Endothelial cell (in vitro differentiated cells): ENCODE measurements around the gene CLDN16. TPM values are rescaled to one million over a fixed set of nuclear protein-coding genes. Genes with fewer than 3 reads are reported as not detected.

Experiments
- DNase-seq: peaks from one replicate; pipeline ENCODE4 v3.0.0; 2021; ENCODE audit warnings: low spot score
- H3K27ac Mint-ChIP-seq: one replicate; pipeline ENCODE4 v1.8.0; 2021; ENCODE audit warnings: mixed read lengths, inconsistent platforms; ENCODE audit not compliant: unreplicated experiment
- H3K27me3 Mint-ChIP-seq: one replicate; pipeline ENCODE4 v1.8.0; 2021; ENCODE audit warnings: mild to moderate bottlenecking, moderate library complexity, mixed read lengths, inconsistent platforms; ENCODE audit not compliant: unreplicated experiment
- H3K36me3 Mint-ChIP-seq: one replicate; pipeline ENCODE4 v1.8.0; 2021; ENCODE audit warnings: mild to moderate bottlenecking, low read depth, mixed read lengths, inconsistent platforms; ENCODE audit not compliant: unreplicated experiment
- H3K4me1 Mint-ChIP-seq: one replicate; pipeline ENCODE4 v1.8.0; 2021; ENCODE audit warnings: mild to moderate bottlenecking, mixed read lengths, inconsistent platforms; ENCODE audit not compliant: unreplicated experiment
- H3K4me3 Mint-ChIP-seq: one replicate; pipeline ENCODE4 v1.8.0; 2021; ENCODE audit warnings: mild to moderate bottlenecking, mixed read lengths, inconsistent platforms; ENCODE audit not compliant: unreplicated experiment
- H3K9me3 Mint-ChIP-seq: one replicate; pipeline ENCODE4 v1.8.0; 2021; ENCODE audit warnings: mixed read lengths, inconsistent platforms; ENCODE audit not compliant: unreplicated experiment
- CTCF ChIP-seq: fragments of 200-600 bp; sonication (generic); IDR thresholded peaks from one replicate; pipeline ENCODE4 v1.5.0; 2021; ENCODE audit warnings: antibody characterized with exemption; ENCODE audit not compliant: unreplicated experiment
- total RNA-seq: library from RNA; stranded (reverse); fragmentation: NEBNext Ultra II Directional; extraction: Animal tissue kit (Norgen Biotek cat#: 25700); gene quantifications from one replicate; pipeline ENCODE4 v1.2.1, GENCODE V29; 2021; ENCODE audit not compliant: unreplicated experiment

Gene CLDN16
- total RNA-seq, 1 donor from 2014 or later: not detected

- no peak for TF ChIP-seq CTCF
These were observed 9.9 kb downstream of the CLDN16 start for GRCh38 chr3:190397889-190398288.

GRCh38 chr3:190399677-190400076 is 11.7 kb downstream of the CLDN16 start:
- DNase-seq: no peak
- no peaks in the 10 kb centered on the region for H3K36me3 Mint-ChIP-seq
- H3K27ac Mint-ChIP-seq: no peak overlapping the region
- H3K4me3 Mint-ChIP-seq: no peak overlapping the region
- H3K9me3 Mint-ChIP-seq: no peaks in the 10 kb centered on the region
- TF ChIP-seq CTCF: no peak
- peaks cover 2% of the 10 kb centered on the region for H3K27me3 Mint-ChIP-seq
- peaks cover 10% of the 10 kb centered on the region for H3K4me1 Mint-ChIP-seq

More at GRCh38 chr3:190397889-190398288, 9.9 kb downstream of the CLDN16 start:
- peaks cover 2% of the 10 kb centered on the region for H3K27me3 Mint-ChIP-seq
- DNase-seq: no peak
- no peaks in the 10 kb centered on the region for H3K9me3 Mint-ChIP-seq
- H3K36me3 Mint-ChIP-seq: no peaks in the 10 kb centered on the region
- no peak overlapping the region for H3K27ac Mint-ChIP-seq
- H3K4me1 Mint-ChIP-seq: peaks cover 10% of the 10 kb centered on the region
- no peak overlapping the region for H3K4me3 Mint-ChIP-seq

- Mint-ChIP-seq H3K36me3 (no peaks in the 10 kb centered on the region), H3K27ac (no peak overlapping the region), H3K27me3 (no peaks in the 10 kb centered on the region), H3K9me3 (no peaks in the 10 kb centered on the region), H3K4me3 (no peak overlapping the region), H3K4me1 (peaks cover 10% of the 10 kb centered on the region)
- no peak for DNase-seq
- no peak for TF ChIP-seq CTCF
These were observed 14.0 kb downstream of the CLDN16 start for GRCh38 chr3:190401963-190402362.

- Mint-ChIP-seq H3K27ac (no peak overlapping the region), H3K4me1 (peaks cover 10% of the 10 kb centered on the region), H3K36me3 (no peaks in the 10 kb centered on the region), H3K27me3 (no peaks in the 10 kb centered on the region), H3K4me3 (no peak overlapping the region), H3K9me3 (no peaks in the 10 kb centered on the region)
- TF ChIP-seq CTCF: no peak
- no peak for DNase-seq
These were observed 16.8 kb downstream of the CLDN16 start for GRCh38 chr3:190404715-190405114.

DNA sequence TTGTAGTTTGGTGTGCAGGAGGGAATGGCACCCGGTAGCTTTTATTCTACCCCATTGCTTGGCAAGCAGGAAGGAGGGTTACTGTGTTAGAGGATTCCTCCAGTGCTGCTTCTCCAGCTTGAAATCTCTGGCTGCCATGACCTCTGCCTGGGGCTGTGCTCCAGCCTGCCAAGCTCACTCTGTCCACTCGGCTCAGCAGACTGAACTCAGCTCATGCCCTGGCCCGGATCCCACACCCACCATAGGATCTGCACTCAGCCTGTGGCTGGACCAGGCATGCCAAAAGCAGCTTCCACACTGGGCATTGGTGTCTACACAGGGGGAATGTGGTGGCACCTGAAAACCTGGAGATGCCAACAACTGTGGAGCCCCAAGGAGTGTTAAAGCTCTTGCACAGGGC is 26.3 kb downstream of the CLDN16 start:
- no peaks in the 10 kb centered on the region for H3K9me3 Mint-ChIP-seq
- H3K36me3 Mint-ChIP-seq: peaks cover 10% of the 10 kb centered on the region
- H3K27ac Mint-ChIP-seq: no peak overlapping the region

More for the DNA sequence above, 26.3 kb downstream of the CLDN16 start:
- DNase-seq: no peak
- TF ChIP-seq CTCF: no peak
- H3K27me3 Mint-ChIP-seq: no peaks in the 10 kb centered on the region
- no peaks in the 10 kb centered on the region for H3K4me1 Mint-ChIP-seq
- no peak overlapping the region for H3K4me3 Mint-ChIP-seq
